ENCODE data around the gene DERA.

DERA gene

DNA sequence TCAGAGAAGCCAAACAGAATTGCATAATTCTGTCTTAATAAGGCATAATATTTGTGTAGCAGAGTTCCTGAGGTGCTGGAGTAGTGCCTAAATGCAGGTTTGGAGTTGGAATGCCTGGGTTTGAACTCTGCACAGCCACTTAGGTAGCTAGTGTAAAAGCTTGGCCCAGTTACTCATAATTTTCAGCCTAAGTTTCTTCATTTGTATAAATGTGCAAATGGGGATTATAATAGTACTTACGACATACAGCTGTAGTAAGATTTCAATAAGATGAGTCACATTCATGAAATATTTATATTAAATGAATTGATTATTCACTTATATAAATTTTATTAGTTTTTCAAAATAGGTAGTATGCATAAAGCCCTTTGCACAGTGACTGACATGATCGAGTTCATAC is 175.8 kb downstream of the DERA start:
- no peak for DNase-seq
